CD4-positive, alpha-beta T cell treated with Interleukin-10 for 1 hour (primary cell): Measurements from ENCODE around the gene BCL7A.

Experiments used
- DNase-seq: peaks from one replicate; pipeline ENCODE4 v3.0.0-alpha.2; 2020

The BCL7A gene

GRCh38 chr12:122079532-122080081 lies 57.9 kb downstream of the BCL7A start:
- no peak for DNase-seq

DNA sequence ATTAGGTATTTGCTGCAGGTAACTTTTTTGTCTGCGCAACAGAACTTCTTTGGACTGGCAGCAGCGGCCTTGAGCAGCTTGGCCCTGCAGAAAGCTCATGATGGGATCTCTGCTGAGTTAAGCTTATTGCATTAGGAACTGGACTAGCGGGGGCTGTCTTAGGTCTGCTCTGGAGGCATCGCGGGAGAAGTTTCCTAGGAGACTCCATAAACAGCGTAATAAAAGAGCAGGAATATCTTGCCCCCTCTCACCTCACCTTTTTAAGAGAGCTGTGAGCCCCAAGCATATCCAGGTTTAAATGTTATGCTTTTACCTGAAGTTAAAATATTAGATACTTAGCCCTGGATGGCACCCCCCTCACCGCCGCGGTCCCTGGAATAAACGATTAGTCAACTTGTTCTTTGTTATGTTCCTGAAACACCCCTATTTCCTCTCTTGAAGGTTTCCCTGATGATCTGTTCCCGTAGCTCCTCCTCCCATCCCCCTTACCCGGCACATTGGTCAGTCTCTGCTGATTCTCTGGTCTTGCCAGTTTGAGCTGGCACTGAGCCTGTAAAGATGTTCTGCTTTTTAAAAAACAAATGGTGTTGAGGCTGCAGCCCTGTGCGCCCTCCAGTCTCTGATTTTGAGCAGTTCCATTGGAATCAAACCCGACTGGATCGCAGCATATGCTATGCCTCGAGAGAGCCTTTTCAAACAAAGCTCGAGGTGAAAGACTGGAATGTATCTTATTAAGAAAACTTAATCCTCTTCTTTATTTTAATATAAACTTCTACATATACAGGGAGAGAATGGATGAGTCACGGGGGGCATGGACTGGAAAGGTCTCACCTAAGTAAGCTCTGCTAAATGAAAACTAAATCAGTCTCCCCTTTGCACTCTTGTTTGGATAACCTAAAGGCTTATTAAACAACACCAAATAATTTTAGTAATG lies 58.7 kb downstream of the BCL7A start:
- DNase-seq, result no peak

- no peak for DNase-seq
Observed at GRCh38 chr12:122081083-122081696, 59.5 kb downstream of the BCL7A start.

- DNase-seq, result peak; percentile 60
Observed at GRCh38 chr12:122081697-122082221, 60.1 kb downstream of the BCL7A start.

DNA sequence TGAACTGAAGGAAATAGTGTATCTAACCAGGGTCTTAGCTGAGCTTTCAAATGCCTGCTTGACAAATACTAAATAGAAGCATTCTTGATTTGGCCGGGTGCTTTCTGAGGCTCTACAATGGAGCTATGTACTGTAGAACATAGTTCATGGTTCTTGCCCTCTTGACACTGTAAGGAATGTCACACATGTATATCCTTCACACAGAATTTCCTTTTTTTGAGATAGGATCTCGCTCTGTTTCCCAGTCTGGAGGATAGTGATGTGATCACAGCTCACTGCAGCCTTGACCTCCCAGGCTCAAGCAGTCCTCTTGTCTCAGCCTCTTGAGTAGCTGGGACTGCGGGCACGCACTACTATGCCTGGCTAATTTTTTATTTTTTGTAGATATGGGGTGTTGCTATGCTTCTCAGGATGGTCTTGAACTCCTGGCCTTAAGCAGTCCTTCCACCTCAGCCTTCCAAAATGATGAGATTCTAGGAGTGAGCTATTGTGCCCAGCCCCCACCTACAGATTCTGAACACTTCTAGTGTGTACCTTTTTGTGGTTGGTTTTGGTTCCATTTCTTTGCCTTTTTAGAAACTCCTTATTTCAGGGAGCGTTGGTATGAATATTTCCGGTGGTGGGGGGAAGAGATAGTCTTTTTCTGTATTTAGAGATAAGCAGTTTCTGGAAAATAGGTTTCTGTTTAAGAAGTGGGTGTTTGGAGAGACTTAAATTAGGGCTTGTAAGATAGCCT lies 61.1 kb downstream of the BCL7A start:
- DNase-seq, result no peak

- no peak for DNase-seq
Observed at GRCh38 chr12:122084857-122085405, 63.2 kb downstream of the BCL7A start.

DNA sequence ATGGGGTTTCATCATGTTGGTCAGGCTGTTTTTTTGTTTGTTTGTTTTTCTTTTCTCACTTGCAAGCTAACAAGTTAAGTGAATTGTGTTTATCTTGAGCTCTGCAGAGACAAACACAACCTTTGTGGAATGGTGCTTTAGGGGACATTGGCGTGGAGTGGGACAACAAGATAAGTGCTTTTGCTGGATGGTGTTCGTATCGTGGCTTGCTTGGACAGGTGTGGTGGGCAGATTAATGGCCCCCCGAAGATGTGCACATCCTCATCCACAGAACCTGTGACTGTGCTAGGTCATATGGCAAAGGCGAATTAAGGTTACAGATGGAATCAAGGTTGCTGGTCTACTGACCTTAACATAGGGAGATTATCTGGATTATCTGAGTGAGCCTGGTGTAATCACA lies 63.9 kb downstream of the BCL7A start:
- DNase-seq, result no peak

DNA sequence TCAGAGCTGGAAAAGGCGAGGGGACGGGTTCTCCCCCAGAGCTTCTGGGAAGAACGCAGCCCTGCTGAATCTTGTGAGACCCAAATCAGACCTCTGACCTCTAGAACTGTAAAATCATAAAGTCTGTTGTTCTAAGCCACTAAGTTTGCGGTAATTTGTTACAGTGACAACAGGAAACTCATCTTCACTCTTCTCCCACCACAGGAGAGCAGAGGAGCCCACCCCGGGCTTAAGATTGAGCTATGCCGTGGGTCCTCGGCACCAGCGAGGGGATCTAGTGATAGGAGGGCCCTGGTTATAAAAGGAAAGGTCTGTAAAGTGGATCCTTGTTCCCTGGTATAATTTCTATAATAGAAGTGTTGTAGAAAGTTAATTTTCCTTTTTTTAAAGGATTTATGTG lies 64.4 kb downstream of the BCL7A start:
- no peak for DNase-seq

- DNase-seq, result no peak
Observed at GRCh38 chr12:122086641-122087285, 65.1 kb downstream of the BCL7A start.

DNA sequence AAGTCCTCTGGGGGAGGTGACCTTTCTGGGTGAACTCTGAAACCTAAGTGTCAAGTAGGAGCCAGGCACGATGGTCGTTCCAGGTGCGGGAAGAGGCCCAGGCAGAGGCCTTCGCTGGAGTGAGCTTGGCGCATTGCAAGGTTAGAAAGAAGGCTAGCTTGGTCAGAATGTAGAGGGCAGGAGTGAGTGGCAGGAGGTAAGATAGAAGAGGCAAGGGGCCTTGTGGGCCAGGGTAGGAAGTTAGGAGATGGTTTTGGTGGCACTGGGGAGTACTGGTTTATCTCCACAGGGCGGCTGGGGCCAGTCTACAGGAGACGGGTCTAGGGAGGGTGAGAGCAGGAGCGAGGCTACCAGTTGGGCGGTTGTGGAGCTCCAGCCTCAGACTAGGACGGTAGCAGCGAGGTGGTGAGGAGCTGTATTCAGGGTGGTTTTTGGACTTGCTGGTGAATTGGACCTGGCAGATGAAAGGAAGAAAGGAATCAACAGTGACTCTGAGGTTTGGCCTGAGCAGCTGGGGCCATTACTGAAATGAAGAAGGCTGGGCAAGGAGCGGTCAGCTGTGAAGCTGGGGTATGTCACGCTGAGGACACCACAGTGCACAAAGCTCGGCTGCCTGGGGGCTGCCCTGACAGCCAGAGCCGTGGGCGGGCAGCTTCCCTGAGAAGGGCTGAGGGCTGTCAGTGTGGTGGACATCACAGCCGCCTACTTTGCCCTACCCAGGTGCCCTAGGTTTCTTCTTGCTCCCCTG lies 65.9 kb downstream of the BCL7A start:
- DNase-seq, result no peak

- DNase-seq, result no peak
Observed at GRCh38 chr12:122088179-122088810, 66.6 kb downstream of the BCL7A start.

GRCh38 chr12:122089077-122089476 lies 67.4 kb downstream of the BCL7A start:
- DNase-seq, result no peak

GRCh38 chr12:122090759-122091515 lies 69.3 kb downstream of the BCL7A start:
- no peak for DNase-seq

- no peak for DNase-seq
Observed at GRCh38 chr12:122093098-122093883, 71.6 kb downstream of the BCL7A start.

GRCh38 chr12:122094137-122094734 lies 72.6 kb downstream of the BCL7A start:
- DNase-seq, result no peak

- peak; percentile 29 for DNase-seq
Observed at GRCh38 chr12:122094735-122095631, 73.3 kb downstream of the BCL7A start.

DNA sequence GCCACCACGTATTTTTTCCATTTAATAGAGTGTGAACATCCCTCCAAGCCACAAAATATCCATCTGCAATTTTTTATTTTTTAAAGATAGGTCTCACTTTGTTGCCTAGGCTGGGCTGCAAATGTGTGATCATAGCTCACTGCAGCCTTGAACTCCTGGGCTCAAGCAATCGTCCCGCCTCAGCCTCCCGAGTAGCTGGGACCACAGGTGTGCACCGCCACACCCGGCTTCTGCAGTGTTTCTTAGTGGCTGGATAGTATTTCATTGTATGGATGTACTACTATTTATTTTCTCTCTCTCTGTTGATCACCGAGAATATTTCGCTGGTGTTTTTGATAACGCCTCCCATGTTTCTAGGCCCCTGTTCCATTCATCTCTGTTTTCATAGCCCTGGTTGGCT lies 74.3 kb downstream of the BCL7A start:
- no peak for DNase-seq
